Adrenal gland (tissue), 12 donors: ENCODE results near the gene MRPL24. TPM values are rescaled to one million over a fixed set of nuclear protein-coding genes. Genes with fewer than 3 reads are reported as not detected.

Experiments
- DNase-seq, 7 donors: peaks; one replicate each; pipeline ENCODE4 v3.0.0-alpha.2; 2019 to 2020
- H3K27ac ChIP-seq, 5 donors: fragments of 200-600 bp; sonication (generic) in 4 of 5; 1 replicate in 3 of 5; 2 replicates in 2 of 5; pipeline versions ENCODE4 v1.5.1 to v1.8.0; 2016 to 2020; ENCODE audit warnings: mild to moderate bottlenecking in 1 of 5
- H3K27me3 ChIP-seq: fragments of 200-600 bp; 2 replicates; pipeline ENCODE4 v1.8.0; 2021
- H3K36me3 ChIP-seq, 2 donors: fragments of 200-600 bp; replicated peaks in 1 of 2; 1 replicate in 1 of 2; 2 replicates in 1 of 2; pipeline versions ENCODE4 v1.5.1 to v1.8.0; 2018 to 2022
- H3K4me1 ChIP-seq, 2 donors: fragments of 200-600 bp; replicated peaks in 1 of 2; 1 replicate in 1 of 2; 2 replicates in 1 of 2; pipeline versions ENCODE4 v1.5.1 to v1.8.0; 2018 to 2021
- H3K4me3 ChIP-seq, 4 donors: fragments of 200-600 bp; sonication (generic) in 3 of 4; one replicate each; pipeline ENCODE4 v1.5.1; 2016 to 2018
- H3K9me3 ChIP-seq, 3 donors: fragments of 200-600 bp; sonication (generic) in 1 of 3; replicated peaks in 1 of 3; 1 replicate in 2 of 3; 2 replicates in 1 of 3; pipeline versions ENCODE4 v1.5.1 to v1.8.0; 2016 to 2021
- POLR2A ChIP-seq, 2 donors: fragments of 450-650 bp; IDR thresholded peaks; one replicate each; pipeline ENCODE4 v1.6.1; 2017; ENCODE audit warnings: antibody characterized with exemption in 2 of 2, mild to moderate bottlenecking in 2 of 2, moderate library complexity in 1 of 2
- WGBS, 4 donors: extraction: QIAGEN DNeasy Blood & Tissue Kit in 2 of 4; methylation state at CpG; one replicate each; pipeline versions ENCODE4 v1.1.5 to v1.1.7; 2013 to 2017; 5-methylcytosine and 5-hydroxymethylcytosine counted together
- intact Hi-C, 2 donors: fragments of 100-400 bp; cut with DNase I; formaldehyde crosslinking; loops; one replicate each; pipeline versions ENCODE4 v1.14.1 to v1.15.0; 2022 to 2023
- polyA plus RNA-seq, 3 donors: library from polyadenylated mRNA; stranded (reverse); fragments of 200-250 nt in 2 of 3; fragments of 350-450 nt in 1 of 3; fragmentation: Illumina TruSeq in 1 of 3; extraction: RNeasy Lipid Tissue Mini Kit (QIAGEN cat#74804) in 1 of 3; gene quantifications; one replicate each; pipeline ENCODE4 v1.2.3, GENCODE V29; 2013 to 2014
- total RNA-seq, 9 donors: library from RNA; depleted of rRNA in 4 of 9; stranded (reverse); fragments of >200 nt in 4 of 9; fragments of 120-200 nt in 1 of 9; fragmentation: NEBNext Ultra II Directional in 1 of 9; extraction: Animal tissue kit (Norgen Biotek cat#: 25700) in 1 of 9; gene quantifications; one replicate each; pipeline versions ENCODE4 v1.1.0 to v1.2.4, GENCODE V29; 2013 to 2023
- TF ChIP-seq, protein P1 (sequence below), 6 experiments: fragments of 450-650 bp in 4 of 6; fragments of 200-600 bp in 2 of 6; sonication (generic) in 1 of 6; IDR thresholded peaks; 1 replicate in 5 of 6; 2 replicates in 1 of 6; pipeline versions ENCODE4 v1.5.1 to v1.8.0; 2016 to 2021; ENCODE audit warnings: antibody characterized with exemption in 6 of 6, mild to moderate bottlenecking in 2 of 6, moderate library complexity in 1 of 6
- donor health status: healthy with polysubstance abuse.
- donor health status: Bipolar disorder and iron deficiency.
- donor health status: DM: yes; HTN: yes; CAD: no.
- donor health status: DM: no; HTN: no; CAD: no.
- donor health status: DM: no; HTN: no; CAD: no.
- donor health status: DM: yes; HTN: yes; CAD: no.

The MRPL24 gene
- total and polyA plus RNA-seq, 12 donors: 46.7 to 294 (median 113) TPM

DNA sequence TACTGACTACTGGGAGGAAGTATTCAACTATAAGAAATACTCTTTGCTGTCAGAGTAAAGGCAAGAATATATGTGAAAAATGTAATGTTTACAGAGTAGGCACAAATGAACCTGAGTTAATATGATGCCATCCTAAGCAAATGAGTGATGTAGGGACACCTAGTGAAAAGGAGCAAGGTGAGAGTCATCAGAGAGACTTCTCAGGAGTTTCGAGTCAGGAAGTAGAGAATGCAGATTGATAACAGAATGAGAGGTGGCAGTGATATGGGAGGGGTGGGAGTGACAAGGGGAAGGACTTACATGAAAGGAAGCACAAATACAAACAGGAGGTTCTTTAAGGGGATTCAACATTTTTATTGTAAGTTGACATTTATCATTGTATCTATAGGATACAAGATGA lies 36.7 kb upstream of the MRPL24 start:
- no peaks in the 10 kb centered on the region for H3K9me3 ChIP-seq
- 38 to 67% (median 47%) methylated on average over 1 of the region's 1 CpG for WGBS, 4 donors
- peaks cover 27 to 58% of the 10 kb centered on the region in 2 donors for H3K4me1 ChIP-seq
- no peak for DNase-seq
- no peak for TF ChIP-seq POLR2A (IDR thresholded peaks at IDR 0.05)
- TF ChIP-seq, protein P1, sequence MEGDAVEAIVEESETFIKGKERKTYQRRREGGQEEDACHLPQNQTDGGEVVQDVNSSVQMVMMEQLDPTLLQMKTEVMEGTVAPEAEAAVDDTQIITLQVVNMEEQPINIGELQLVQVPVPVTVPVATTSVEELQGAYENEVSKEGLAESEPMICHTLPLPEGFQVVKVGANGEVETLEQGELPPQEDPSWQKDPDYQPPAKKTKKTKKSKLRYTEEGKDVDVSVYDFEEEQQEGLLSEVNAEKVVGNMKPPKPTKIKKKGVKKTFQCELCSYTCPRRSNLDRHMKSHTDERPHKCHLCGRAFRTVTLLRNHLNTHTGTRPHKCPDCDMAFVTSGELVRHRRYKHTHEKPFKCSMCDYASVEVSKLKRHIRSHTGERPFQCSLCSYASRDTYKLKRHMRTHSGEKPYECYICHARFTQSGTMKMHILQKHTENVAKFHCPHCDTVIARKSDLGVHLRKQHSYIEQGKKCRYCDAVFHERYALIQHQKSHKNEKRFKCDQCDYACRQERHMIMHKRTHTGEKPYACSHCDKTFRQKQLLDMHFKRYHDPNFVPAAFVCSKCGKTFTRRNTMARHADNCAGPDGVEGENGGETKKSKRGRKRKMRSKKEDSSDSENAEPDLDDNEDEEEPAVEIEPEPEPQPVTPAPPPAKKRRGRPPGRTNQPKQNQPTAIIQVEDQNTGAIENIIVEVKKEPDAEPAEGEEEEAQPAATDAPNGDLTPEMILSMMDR (IDR thresholded peaks at IDR 0.05): no peak
- no peak overlapping the region for H3K4me3 ChIP-seq
- H3K27me3 ChIP-seq: no peaks in the 10 kb centered on the region
- H3K36me3 ChIP-seq: peaks cover 0 to 3% of the 10 kb centered on the region in 2 donors
- intact Hi-C loops: no loop called here
- H3K27ac ChIP-seq: no peak overlapping the region

DNA sequence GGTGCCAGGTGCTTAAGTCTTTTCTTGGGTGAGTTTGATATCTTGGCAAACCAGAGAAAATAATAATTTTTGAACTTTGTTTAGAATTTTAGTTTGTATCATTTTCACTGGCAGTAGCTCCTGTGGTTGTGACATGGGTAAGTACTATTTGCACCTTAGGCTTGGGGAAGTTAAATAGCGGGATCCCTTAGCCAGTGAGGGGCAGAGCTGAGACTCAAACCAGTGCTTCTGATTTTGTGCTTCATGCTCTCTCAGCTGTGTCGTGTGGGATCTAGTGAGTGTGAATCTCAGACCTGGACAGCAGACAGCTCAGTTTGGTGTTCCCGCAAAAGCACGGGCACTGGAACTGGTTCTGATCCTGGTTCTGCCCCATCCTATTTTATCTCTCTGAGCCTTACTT lies 36.1 kb upstream of the MRPL24 start:
- peak in 1 of 7 donors; percentile 41 for DNase-seq
- intact Hi-C loops: no loop called here
- Histone ChIP-seq H3K36me3 (no peaks in the 10 kb centered on the region), H3K27ac (peak overlapping the region in 1 of 5 donors; percentile 47), H3K27me3 (no peaks in the 10 kb centered on the region), H3K9me3 (no peaks in the 10 kb centered on the region), H3K4me3 (no peak overlapping the region), H3K4me1 (peaks cover 22 to 58% of the 10 kb centered on the region in 2 donors)
- TF ChIP-seq POLR2A (IDR thresholded peaks at IDR 0.05): no peak
- TF ChIP-seq, protein P1 (IDR thresholded peaks at IDR 0.05): no peak
- WGBS, 4 donors: 71 to 80% (median 75%) methylated on average over 4 of the region's 4 CpGs

DNA sequence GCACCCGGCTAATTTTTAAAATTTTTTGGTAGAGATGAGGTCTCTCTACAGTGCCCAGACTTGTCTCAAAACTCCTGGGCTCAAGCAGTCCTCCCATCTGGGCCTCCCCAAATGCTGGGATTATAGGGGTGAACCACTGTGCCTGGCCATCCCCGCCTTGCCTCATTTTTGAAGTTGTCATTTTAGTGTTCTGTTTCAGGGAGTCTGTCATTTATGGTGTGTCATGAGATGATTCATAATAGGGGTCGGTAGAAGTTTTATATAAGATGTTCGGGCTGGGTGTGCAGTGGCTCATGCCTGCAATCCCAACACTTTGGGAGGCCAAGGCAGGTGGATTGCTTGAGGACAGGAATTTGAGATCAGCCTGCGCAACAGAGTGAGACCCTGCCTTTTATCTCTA lies 34.9 kb upstream of the MRPL24 start:
- Histone ChIP-seq H3K27ac (peak overlapping the region in 1 of 5 donors; percentile 47), H3K36me3 (no peaks in the 10 kb centered on the region), H3K4me1 (peaks cover 11 to 58% of the 10 kb centered on the region in 2 donors), H3K9me3 (no peaks in the 10 kb centered on the region), H3K4me3 (no peak overlapping the region), H3K27me3 (no peaks in the 10 kb centered on the region)
- intact Hi-C loops: no loop called here
- DNase-seq: peak in 1 of 7 donors; percentile 45
- 75 to 79% (median 77%) methylated on average over 5 of the region's 5 CpGs for WGBS, 4 donors
- no peak for TF ChIP-seq POLR2A (IDR thresholded peaks at IDR 0.05)
- TF ChIP-seq, protein P1 (IDR thresholded peaks at IDR 0.05): no peak

DNA sequence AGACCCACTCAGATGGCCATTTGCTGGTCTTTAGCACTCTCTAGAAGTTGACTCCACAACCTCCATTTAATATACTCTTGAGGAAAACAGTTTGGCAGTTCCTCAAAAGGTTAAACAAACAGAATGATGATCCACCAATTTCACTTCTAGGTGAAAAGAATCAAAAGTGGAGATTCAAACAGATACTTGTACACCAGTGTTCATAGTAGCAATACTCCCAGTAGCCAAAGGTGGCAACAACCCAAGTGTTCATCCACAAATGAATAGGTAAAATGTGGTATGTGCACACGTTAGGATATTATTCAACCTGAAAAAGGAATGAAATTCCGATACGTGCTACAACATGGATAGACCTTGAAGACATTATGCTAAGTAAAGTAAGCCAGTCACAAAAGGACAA lies 32.7 kb upstream of the MRPL24 start:
- no peak for TF ChIP-seq POLR2A (IDR thresholded peaks at IDR 0.05)
- TF ChIP-seq, protein P1 (IDR thresholded peaks at IDR 0.05): peak in 2 of 6 experiments; percentile 11 to 12
- 89 to 96% (median 90%) methylated on average over 3 of the region's 3 CpGs for WGBS, 4 donors
- Histone ChIP-seq H3K4me1 (peaks cover 15 to 78% of the 10 kb centered on the region in 2 donors), H3K4me3 (no peak overlapping the region), H3K27ac (peak overlapping the region in 3 of 5 donors; percentile 1 to 49 (median 46)), H3K36me3 (no peaks in the 10 kb centered on the region), H3K9me3 (no peaks in the 10 kb centered on the region), H3K27me3 (no peaks in the 10 kb centered on the region)
- intact Hi-C loops: no loop called here
- DNase-seq: no peak
